HepG2 (cell line): ENCODE measurements around the gene CYB5R3. TPM values are rescaled to one million over a fixed set of nuclear protein-coding genes. Genes with fewer than 3 reads are reported as not detected.

Experiments
- ATAC-seq: fragments of 200-7000 bp; cut with Tn5 transposase; 3 replicates; pipeline ENCODE4 v1.9.1; 2020; ENCODE audit warnings: mild to moderate bottlenecking, moderate library complexity
- BruUV-seq: library from RNA; stranded (reverse); fragments of 400-500 nt; replicated peaks from 2 replicates; lab custom pipeline; 2021; lab: Mats Ljungman, UMichigan
- CTCF ChIA-PET: fragments of 300-600 bp; formaldehyde crosslinking; extraction: SDS; loops from one replicate; lab custom pipeline; 2021; ENCODE audit warnings: low total read pairs, inconsistent platforms, low intra/inter-chr PET ratio; lab: Yijun Ruan, JAX
- POLR2A ChIA-PET: fragments of 350-600 bp; sonication (Branson Sonifier 250); formaldehyde crosslinking; loops from one replicate; lab custom pipeline; 2020; ENCODE audit warnings: antibody characterized with exemption, inconsistent platforms; lab: Yijun Ruan, JAX
- DNase-seq: peaks from one replicate; pipeline ENCODE4 v3.0.0-alpha.2; 2015; ENCODE audit warnings: low spot score
- FAIRE-seq: peaks from 3 replicates; lab custom pipeline; 2011; peaks lifted over from hg19 to GRCh38; lab: Jason Lieb, UNC
- H2AFZ ChIP-seq: one replicate; pipeline ENCODE4 v1.6.1; 2011; ENCODE audit warnings: low read length, inconsistent platforms
- H3K27ac ChIP-seq: fragments of 300-600 bp; 3 replicates; pipeline ENCODE4 v1.8.0; 2011; ENCODE audit warnings: mixed run types, mild to moderate bottlenecking, mixed read lengths, low read length, inconsistent platforms; ENCODE audit not compliant: insufficient read depth; ENCODE audit errors: extremely low read length
- H3K27me3 ChIP-seq, 2 experiments: fragments of 200-600 bp in 1 of 2; 2 replicates in 1 of 2; 3 replicates in 1 of 2; pipeline versions ENCODE4 v1.6.0 to v1.8.0; 2011; ENCODE audit warnings: low read length in 2 of 2, mild to moderate bottlenecking in 2 of 2, moderate library complexity in 2 of 2, inconsistent platforms in 1 of 2; ENCODE audit not compliant: insufficient read depth in 2 of 2, control insufficient read depth in 1 of 2
- H3K36me3 ChIP-seq, 2 experiments: fragments of 200-600 bp in 1 of 2; replicated peaks in 1 of 2; 2 replicates in 1 of 2; 3 replicates in 1 of 2; pipeline versions ENCODE4 v1.5.1 to v1.8.0; 2011; ENCODE audit warnings: low read length in 2 of 2, inconsistent platforms in 1 of 2; ENCODE audit not compliant: insufficient read depth in 2 of 2, control insufficient read depth in 1 of 2
- H3K4me1 ChIP-seq: 2 replicates; pipeline ENCODE4 v1.5.1; 2012; ENCODE audit warnings: low read length, inconsistent platforms; ENCODE audit not compliant: insufficient read depth
- H3K4me2 ChIP-seq: 2 replicates; pipeline ENCODE4 v1.6.0; 2011; ENCODE audit warnings: low read depth, low read length, inconsistent platforms
- H3K4me3 ChIP-seq, 3 experiments: fragments of 200-600 bp in 1 of 3; sonication (generic), shearing (Covaris generic) in 1 of 3; replicated peaks in 1 of 3; 2 replicates each; pipeline ENCODE4 v1.5.1; 2011 to 2016; ENCODE audit warnings: low read length in 3 of 3, inconsistent platforms in 2 of 3, low read depth in 2 of 3, mild to moderate bottlenecking in 2 of 3, control low read depth in 1 of 3, mixed read lengths in 1 of 3; ENCODE audit not compliant: insufficient read depth in 1 of 3
- H3K79me2 ChIP-seq: one replicate; pipeline ENCODE4 v1.6.1; 2011; ENCODE audit warnings: low read length, inconsistent platforms; ENCODE audit not compliant: insufficient read depth
- H3K9ac ChIP-seq: 2 replicates; pipeline ENCODE4 v1.6.0; 2011; ENCODE audit warnings: mild to moderate bottlenecking, low read depth, low read length, inconsistent platforms; ENCODE audit not compliant: insufficient read depth
- H3K9me3 ChIP-seq: 2 replicates; pipeline ENCODE4 v1.5.1; 2012; ENCODE audit warnings: mild to moderate bottlenecking, low read length
- H4K20me1 ChIP-seq: 2 replicates; pipeline ENCODE4 v1.6.0; 2011; ENCODE audit warnings: inconsistent platforms, mild to moderate bottlenecking, low read length, moderate library complexity; ENCODE audit not compliant: insufficient read depth
- IKZF1 ChIP-seq: fragments of 450-650 bp; IDR thresholded peaks from 2 replicates; pipeline ENCODE4 v1.7.1; 2016
- KDM5B ChIP-seq: sonication (generic); formaldehyde crosslinking; IDR thresholded peaks from 2 replicates; pipeline ENCODE4 v1.4.0; 2020; ENCODE audit warnings: missing genetic modification reagents, mild to moderate bottlenecking, borderline replicate concordance
- MAX ChIP-seq: IDR thresholded peaks from 2 replicates; pipeline ENCODE4 v1.6.1; 2012; ENCODE audit warnings: inconsistent platforms
- NFAT5 ChIP-seq: sonication (generic); formaldehyde crosslinking; IDR thresholded peaks from 2 replicates; pipeline ENCODE4 v1.4.0; 2020; ENCODE audit warnings: missing genetic modification reagents
- POLR2A ChIP-seq, 2 experiments: IDR thresholded peaks; 2 replicates each; pipeline ENCODE4 v1.6.1; 2011; ENCODE audit warnings: low read depth in 2 of 2, low read length in 2 of 2, mild to moderate bottlenecking in 1 of 2, moderate library complexity in 1 of 2; ENCODE audit not compliant: insufficient read depth in 1 of 2
- RORA ChIP-seq: sonication (generic); formaldehyde crosslinking; IDR thresholded peaks from 2 replicates; pipeline ENCODE4 v1.5.0; 2020; ENCODE audit warnings: mild to moderate bottlenecking, missing genetic modification reagents, moderate library complexity
- TERF1 ChIP-seq: sonication (generic); formaldehyde crosslinking; IDR thresholded peaks from 2 replicates; pipeline ENCODE4 v1.8.0; 2022; ENCODE audit warnings: mild to moderate bottlenecking, missing genetic modification reagents, moderate library complexity
- ZBTB38 ChIP-seq: sonication (generic); formaldehyde crosslinking; IDR thresholded peaks from 2 replicates; pipeline ENCODE4 v1.5.1; 2020; ENCODE audit warnings: mild to moderate bottlenecking, missing genetic modification reagents
- ZIK1 ChIP-seq: sonication (generic); formaldehyde crosslinking; IDR thresholded peaks from 2 replicates; pipeline ENCODE4 v1.5.0; 2020; ENCODE audit warnings: mild to moderate bottlenecking, low read depth, missing genetic modification reagents, borderline replicate concordance
- ZMYM3 ChIP-seq: sonication (generic); formaldehyde crosslinking; IDR thresholded peaks from 2 replicates; pipeline ENCODE4 v1.5.1; 2020; ENCODE audit warnings: mild to moderate bottlenecking, missing genetic modification reagents
- ZNF547 ChIP-seq: sonication (generic); formaldehyde crosslinking; IDR thresholded peaks from 2 replicates; pipeline ENCODE4 v1.5.1; 2020; ENCODE audit warnings: mild to moderate bottlenecking, missing genetic modification reagents
- ZNF570 ChIP-seq: sonication (generic); formaldehyde crosslinking; IDR thresholded peaks from 2 replicates; pipeline ENCODE4 v1.4.0; 2020; ENCODE audit warnings: mild to moderate bottlenecking, missing genetic modification reagents, borderline replicate concordance
- ZNF607 ChIP-seq: sonication (generic); formaldehyde crosslinking; IDR thresholded peaks from 2 replicates; pipeline ENCODE4 v1.5.1; 2020; ENCODE audit warnings: missing genetic modification reagents, mild to moderate bottlenecking, borderline replicate concordance
- ZNF883 ChIP-seq: sonication (generic); formaldehyde crosslinking; IDR thresholded peaks from 2 replicates; pipeline ENCODE4 v1.5.1; 2020; ENCODE audit warnings: mild to moderate bottlenecking, missing genetic modification reagents; ENCODE audit errors: not compliant biosample characterization
- WGBS: methylation state at CpG from one replicate; pipeline ENCODE4 v1.1.6; 2017; ENCODE audit warnings: low lambda C conversion rate; 5-methylcytosine and 5-hydroxymethylcytosine counted together
- in situ Hi-C: cut with HindIII; loops from 2 replicates; pipeline ENCODE4 v1.10.0; 2017; ENCODE audit warnings: low pct_unique_long_range_greater_than_20kb; ENCODE audit not compliant: extremely low pct_ligation_motif_present
- intact Hi-C: fragments of 100-400 bp; cut with micrococcal nuclease; formaldehyde crosslinking; loops from one replicate; pipeline ENCODE4 v1.10.0; 2022; ENCODE audit not compliant: unreplicated experiment
- polyA plus RNA-seq, 8 experiments: library from polyadenylated mRNA; depleted of rRNA in 3 of 8; stranded (reverse) in 7 of 8; unstranded in 1 of 8; fragments of >200 nt; fragmentation: Illumina TruSeq in 4 of 8; extraction: Trizol in 4 of 8; gene quantifications; 2 replicates each; pipeline versions ENCODE4 v1.2.1 to v1.2.3, GENCODE V29; 2011 to 2016; ENCODE audit warnings: low read depth in 4 of 8, missing spikeins in 1 of 8, mixed read lengths in 1 of 8; ENCODE audit not compliant: insufficient read depth in 1 of 8
- total RNA-seq, 5 experiments: library from RNA; depleted of rRNA; stranded (reverse); fragments of >200 nt; fragmentation: Illumina TruSeq; extraction: Trizol; gene quantifications; 2 replicates each; pipeline ENCODE4 v1.2.3, GENCODE V29; 2016; ENCODE audit warnings: low read depth in 1 of 5

CYB5R3 gene
- total and polyA plus RNA-seq, 2 of the 13 experiments (the other 11 are each of a cell fraction or from before 2014, with no cell fraction given) = 32.4 to 305 TPM

- TF ChIP-seq ZNF883 (peak; percentile 14), ZMYM3 (no peak), KDM5B (CRISPR knock-in tag) (0 out of 2 replicates have a peak, but pooled peaks have one; percentile 17)
Measured at GRCh38 chr22:42643634-42644421, 5.4 kb downstream of the CYB5R3 start (continued).

- peaks cover 82% of the 10 kb centered on the region for H3K79me2 ChIP-seq
- no peak for FAIRE-seq
- H2AFZ ChIP-seq = no peak overlapping the region
- BruUV-seq = no TSS peak
- H3K36me3 ChIP-seq = no peaks in the 10 kb centered on the region; a peak in 2 of 5 replicates
- H3K4me1 ChIP-seq = peaks cover 93% of the 10 kb centered on the region
- no peaks in the 10 kb centered on the region for H3K27me3 ChIP-seq
- in situ Hi-C loops (no loop called here), intact Hi-C loops (loop anchor here (10.0 kb wide), 2 partner anchors 162 to 212 kb away; partner anchors contain the start of gene ARFGAP3)
- WGBS = 68% methylated on average over 5 of the region's 12 CpGs
- H4K20me1 ChIP-seq = peaks cover 17% of the 10 kb centered on the region; the same call in 1 of the 2 replicates
- H3K4me3 ChIP-seq = peak overlapping the region in 1 of 3 experiments; percentile 100; a peak in 2 of 6 replicates
- no peak for ATAC-seq
- POLR2A ChIA-PET = interaction anchor here (0.8 to 4.9 kb wide), 8 partner anchors 8 to 45 kb away, joined by 3 to 54 read pairs (median 8); partner anchors contain the start of gene POLDIP3
- DNase-seq = no peak
- CTCF ChIA-PET = no interaction called here
- peak overlapping the region; percentile 98 for H3K9ac ChIP-seq
- peak overlapping the region; percentile 88 for H3K27ac ChIP-seq
- no peaks in the 10 kb centered on the region for H3K9me3 ChIP-seq
- H3K4me2 ChIP-seq = peak overlapping the region; percentile 96
- TF ChIP-seq ZNF570 (CRISPR knock-in tag) = no peak
- no peak for TF ChIP-seq ZNF547 (CRISPR knock-in tag)
- TF ChIP-seq ZBTB38 (CRISPR knock-in tag) = 0 out of 2 replicates have a peak, but pooled peaks have one; percentile 10
- TF ChIP-seq RORA (CRISPR knock-in tag) = no peak
- TF ChIP-seq IKZF1 = no peak
- no peak for TF ChIP-seq POLR2A (IDR thresholded peaks at IDR 0.05; ENCODE audit: insufficient read depth in 1 of 2, low read depth in 2 of 2, low read length in 2 of 2)
- no peak for TF ChIP-seq MAX
- no peak for TF ChIP-seq TERF1 (CRISPR knock-in tag)
- 0 out of 2 replicates have a peak, but pooled peaks have one; percentile 11 for TF ChIP-seq ZNF607 (CRISPR knock-in tag)
- peak; percentile 12; the same call in 1 of the 2 replicates for TF ChIP-seq ZIK1 (CRISPR knock-in tag)
- no peak for TF ChIP-seq NFAT5 (CRISPR knock-in tag)
Measured at GRCh38 chr22:42642806-42643633, 6.2 kb downstream of the CYB5R3 start.
